Endothelial cell of umbilical vein (primary cell): ENCODE measurements around the gene SLC5A5. TPM values are rescaled to one million over a fixed set of nuclear protein-coding genes. Genes with fewer than 3 reads are reported as not detected.

Experiments
- BruUV-seq: library from RNA; stranded (reverse); fragments of 400-500 nt; replicated peaks from 2 replicates; lab custom pipeline; 2021; lab: Mats Ljungman, UMichigan
- CTCF ChIA-PET: fragments of 300-600, 350-600 bp; sonication (Branson Sonifier 250); formaldehyde crosslinking; loops from one replicate; lab custom pipeline; 2021; ENCODE audit warnings: antibody characterized with exemption, inconsistent platforms; lab: Charles Lee
- POLR2A ChIA-PET: fragments of 300-600, 350-600 bp; sonication (Branson Sonifier 250); formaldehyde crosslinking; loops from one replicate; lab custom pipeline; 2021; ENCODE audit warnings: antibody characterized with exemption, inconsistent platforms; lab: Charles Lee
- DNase-seq: peaks from one replicate; pipeline ENCODE4 v3.0.0-alpha.2; 2011; ENCODE audit warnings: low read depth, low spot score
- FAIRE-seq: peaks from 2 replicates; lab custom pipeline; 2011; peaks lifted over from hg19 to GRCh38; lab: Jason Lieb, UNC
- H2AFZ ChIP-seq: 2 replicates; pipeline ENCODE4 v1.6.0; 2012; ENCODE audit warnings: low read depth, low read length, control low read depth, inconsistent platforms
- H3K27ac ChIP-seq: 2 replicates; pipeline ENCODE4 v1.5.1; 2011; ENCODE audit warnings: low read depth, mild to moderate bottlenecking, control low read depth, low read length, moderate library complexity; ENCODE audit not compliant: insufficient read depth
- H3K27me3 ChIP-seq, 2 experiments: 2 replicates each; pipeline versions ENCODE4 v1.6.0 to v1.6.1; 2011; ENCODE audit warnings: low read length in 2 of 2, mixed read lengths in 1 of 2; ENCODE audit not compliant: control insufficient read depth in 2 of 2, insufficient read depth in 2 of 2
- H3K36me3 ChIP-seq, 2 experiments: 2 replicates in 1 of 2; 3 replicates in 1 of 2; pipeline ENCODE4 v1.5.1; 2011; ENCODE audit warnings: low read length in 2 of 2, mild to moderate bottlenecking in 1 of 2, moderate library complexity in 1 of 2; ENCODE audit not compliant: control insufficient read depth in 2 of 2, insufficient read depth in 2 of 2; ENCODE audit errors: extremely low read depth in 1 of 2
- H3K4me1 ChIP-seq: 3 replicates; pipeline ENCODE4 v1.5.1; 2011; ENCODE audit warnings: mild to moderate bottlenecking, low read length; ENCODE audit not compliant: control insufficient read depth, insufficient read depth; ENCODE audit errors: extremely low read depth
- H3K4me2 ChIP-seq: 2 replicates; pipeline ENCODE4 v1.6.1; 2011; ENCODE audit warnings: low read length, control low read depth, mixed read lengths; ENCODE audit not compliant: insufficient read depth
- H3K4me3 ChIP-seq, 3 experiments: fragments of 200-600 bp in 1 of 3; sonication (generic), shearing (Covaris generic) in 1 of 3; replicated peaks in 1 of 3; 2 replicates each; pipeline ENCODE4 v1.5.1; 2011 to 2016; ENCODE audit warnings: control low read depth in 3 of 3, low read length in 3 of 3, mild to moderate bottlenecking in 2 of 3, inconsistent platforms in 1 of 3, low read depth in 1 of 3, moderate library complexity in 1 of 3; ENCODE audit not compliant: insufficient read depth in 1 of 3
- H3K79me2 ChIP-seq: 2 replicates; pipeline ENCODE4 v1.6.0; 2012; ENCODE audit warnings: low read length, inconsistent platforms; ENCODE audit not compliant: control insufficient read depth, insufficient read depth
- H3K9ac ChIP-seq: replicated peaks from 2 replicates; pipeline ENCODE3; 2011; ENCODE audit warnings: low read length, control low read depth; ENCODE audit not compliant: insufficient read depth; ENCODE audit errors: extremely low read depth
- H3K9me1 ChIP-seq: replicated peaks from 3 replicates; pipeline ENCODE4 v1.6.0; 2011; ENCODE audit warnings: mild to moderate bottlenecking, low read length; ENCODE audit not compliant: control insufficient read depth, insufficient read depth; ENCODE audit errors: extremely low read depth
- H3K9me3 ChIP-seq: replicated peaks from 2 replicates; pipeline ENCODE4 v1.5.1; 2012; ENCODE audit warnings: low read length, inconsistent platforms; ENCODE audit not compliant: control insufficient read depth, insufficient read depth
- H4K20me1 ChIP-seq: replicated peaks from 2 replicates; pipeline ENCODE3; 2011; ENCODE audit warnings: mild to moderate bottlenecking, low read length; ENCODE audit not compliant: control insufficient read depth, insufficient read depth; ENCODE audit errors: extremely low read depth
- EZH2 ChIP-seq: IDR thresholded peaks from 2 replicates; pipeline ENCODE4 v1.6.1; 2012; ENCODE audit warnings: borderline replicate concordance, low read depth, mild to moderate bottlenecking, moderate library complexity, low read length, inconsistent platforms; ENCODE audit not compliant: severe bottlenecking
- FOS ChIP-seq: IDR thresholded peaks from 2 replicates; pipeline ENCODE4 v1.6.1; 2011; ENCODE audit warnings: mild to moderate bottlenecking, low read length, moderate library complexity, borderline replicate concordance; ENCODE audit not compliant: insufficient read depth
- GATA2 ChIP-seq: IDR thresholded peaks from 2 replicates; pipeline ENCODE4 v1.7.0; 2011; ENCODE audit warnings: low read depth, mild to moderate bottlenecking, moderate library complexity, mixed read lengths, low read length; ENCODE audit not compliant: insufficient read length, insufficient read depth
- JUN ChIP-seq: IDR thresholded peaks from 2 replicates; pipeline ENCODE4 v1.6.1; 2011; ENCODE audit warnings: borderline replicate concordance, low read depth; ENCODE audit not compliant: insufficient read length, insufficient read depth
- MYC ChIP-seq: IDR thresholded peaks from one replicate; pipeline ENCODE4 v1.6.1; 2011; ENCODE audit warnings: mild to moderate bottlenecking, low read depth, low read length
- POLR2AphosphoS5 ChIP-seq: IDR thresholded peaks from 2 replicates; pipeline ENCODE4 v1.6.1; 2012; ENCODE audit warnings: low read depth, mild to moderate bottlenecking, control low read depth, low read length, moderate library complexity; ENCODE audit not compliant: insufficient read depth
- dilution Hi-C: fragments of 300-500 bp; cut with MboI; formaldehyde crosslinking; loops from one replicate; pipeline ENCODE4 v1.15.0; 2019; ENCODE audit warnings: low sequenced_read_pairs; ENCODE audit not compliant: extremely low pct_ligation_motif_present
- intact Hi-C: fragments of 100-400 bp; cut with micrococcal nuclease; formaldehyde crosslinking; loops from one replicate; pipeline ENCODE4 v1.10.0; 2022
- polyA plus RNA-seq, 4 experiments: library from polyadenylated mRNA; depleted of rRNA in 3 of 4; stranded (reverse) in 3 of 4; unstranded in 1 of 4; fragments of >200 nt; gene quantifications; 2 replicates each; pipeline versions ENCODE4 v1.2.1 to v1.2.3, GENCODE V29; 2011 to 2012; ENCODE audit warnings: missing spikeins in 1 of 4
- total RNA-seq: library from RNA; stranded (reverse); gene quantifications from 2 replicates; pipeline ENCODE4 v1.2.3, GENCODE V29; 2021
- TF ChIP-seq, protein P1 (sequence below): IDR thresholded peaks from 2 replicates; pipeline ENCODE4 v1.6.1; 2011; ENCODE audit not compliant: insufficient read depth, insufficient read length
- TF ChIP-seq, protein P2 (sequence below), 2 donors: IDR thresholded peaks; 1 replicate in 1 of 2; 2 replicates in 1 of 2; pipeline ENCODE4 v1.5.1; 2011; ENCODE audit warnings: low read length in 2 of 2, mild to moderate bottlenecking in 2 of 2, moderate library complexity in 2 of 2, control low read depth in 1 of 2, inconsistent platforms in 1 of 2, low read depth in 1 of 2; ENCODE audit not compliant: insufficient read depth in 1 of 2; ENCODE audit errors: extremely low read depth in 1 of 2

The SLC5A5 gene
- total and polyA plus RNA-seq, 2 donors (not counting 3 experiments of a cell fraction or from before 2014, with no cell fraction given): not detected

DNA sequence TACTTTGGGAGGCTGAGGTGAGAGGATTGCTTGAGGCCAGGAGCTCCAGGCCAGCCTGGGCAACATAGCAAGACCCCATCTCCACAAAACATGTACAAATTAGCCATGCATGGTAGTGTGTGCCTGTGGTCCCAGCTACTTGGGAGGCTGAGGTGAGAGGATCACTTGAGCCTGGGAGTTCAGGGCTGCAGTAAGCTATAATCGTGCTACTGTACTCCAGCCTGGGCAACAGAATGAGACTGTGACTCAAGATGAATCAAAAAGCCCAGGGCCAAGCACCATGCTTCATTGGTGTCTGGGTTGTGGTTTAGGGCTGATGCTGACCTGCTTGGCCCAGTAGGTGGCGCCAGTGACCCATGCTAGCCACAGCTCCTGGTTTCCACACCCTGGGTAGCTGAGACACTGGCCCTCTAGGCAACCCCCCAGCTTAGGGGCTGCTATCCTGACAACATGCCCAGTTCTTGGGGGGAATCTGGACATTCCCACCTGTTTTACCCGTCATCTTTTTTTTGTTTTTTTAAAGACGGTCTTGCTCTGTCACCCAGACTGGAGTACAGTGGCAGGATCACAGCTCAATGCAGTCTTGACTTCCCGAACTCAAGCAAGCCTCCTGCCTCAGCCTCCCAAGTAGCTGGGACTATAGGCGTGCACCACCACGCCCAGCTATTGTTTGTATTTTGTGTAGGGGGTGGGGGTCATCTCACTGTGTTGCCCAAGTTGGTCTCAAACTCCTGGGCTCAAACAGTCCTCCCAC is 66.5 kb downstream of the SLC5A5 start:
- ChIA-PET POLR2A (no interaction called here), CTCF (interaction anchor here (0.6 to 3.5 kb wide), 25 partner anchors 9 to 314 kb away, joined by 3 to 203 read pairs (median 4); partner anchors contain the start of genes ARRDC2, PIK3R2 and SLC5A5)
- H4K20me1 ChIP-seq: no peaks in the 10 kb centered on the region
- dilution Hi-C loops: no loop called here
- peak; percentile 13 for TF ChIP-seq FOS
- TF ChIP-seq POLR2AphosphoS5: no peak
- TF ChIP-seq, protein P1, sequence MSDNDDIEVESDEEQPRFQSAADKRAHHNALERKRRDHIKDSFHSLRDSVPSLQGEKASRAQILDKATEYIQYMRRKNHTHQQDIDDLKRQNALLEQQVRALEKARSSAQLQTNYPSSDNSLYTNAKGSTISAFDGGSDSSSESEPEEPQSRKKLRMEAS: no peak
- TF ChIP-seq, protein P2, sequence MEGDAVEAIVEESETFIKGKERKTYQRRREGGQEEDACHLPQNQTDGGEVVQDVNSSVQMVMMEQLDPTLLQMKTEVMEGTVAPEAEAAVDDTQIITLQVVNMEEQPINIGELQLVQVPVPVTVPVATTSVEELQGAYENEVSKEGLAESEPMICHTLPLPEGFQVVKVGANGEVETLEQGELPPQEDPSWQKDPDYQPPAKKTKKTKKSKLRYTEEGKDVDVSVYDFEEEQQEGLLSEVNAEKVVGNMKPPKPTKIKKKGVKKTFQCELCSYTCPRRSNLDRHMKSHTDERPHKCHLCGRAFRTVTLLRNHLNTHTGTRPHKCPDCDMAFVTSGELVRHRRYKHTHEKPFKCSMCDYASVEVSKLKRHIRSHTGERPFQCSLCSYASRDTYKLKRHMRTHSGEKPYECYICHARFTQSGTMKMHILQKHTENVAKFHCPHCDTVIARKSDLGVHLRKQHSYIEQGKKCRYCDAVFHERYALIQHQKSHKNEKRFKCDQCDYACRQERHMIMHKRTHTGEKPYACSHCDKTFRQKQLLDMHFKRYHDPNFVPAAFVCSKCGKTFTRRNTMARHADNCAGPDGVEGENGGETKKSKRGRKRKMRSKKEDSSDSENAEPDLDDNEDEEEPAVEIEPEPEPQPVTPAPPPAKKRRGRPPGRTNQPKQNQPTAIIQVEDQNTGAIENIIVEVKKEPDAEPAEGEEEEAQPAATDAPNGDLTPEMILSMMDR (IDR thresholded peaks at IDR 0.05; ENCODE audit: extremely low read depth in 1 of 2, insufficient read depth in 1 of 2, low read depth in 1 of 2, low read length in 2 of 2): peak; percentile 87 to 96
- no peak for TF ChIP-seq EZH2
- no peak for TF ChIP-seq JUN
- TF ChIP-seq GATA2: no peak
- no peak for TF ChIP-seq MYC
- H3K4me2 ChIP-seq: no peak overlapping the region
- no peaks in the 10 kb centered on the region for H3K9me3 ChIP-seq
- FAIRE-seq (peak; percentile 90), DNase-seq (peak; percentile 64)
- BruUV-seq: no TSS peak
- peaks cover 11% of the 10 kb centered on the region for H3K79me2 ChIP-seq
- H3K9ac ChIP-seq: no peak overlapping the region
- H3K36me3 ChIP-seq: peaks cover 3 to 10% of the 10 kb centered on the region in 2 experiments
- no peaks in the 10 kb centered on the region for H3K27me3 ChIP-seq
- H3K27ac ChIP-seq: no peak overlapping the region
- no peak overlapping the region for H3K4me3 ChIP-seq
- H2AFZ ChIP-seq: no peak overlapping the region
- H3K9me1 ChIP-seq: no peaks in the 10 kb centered on the region
- intact Hi-C loops: loop anchor here (1.0 to 5.0 kb wide), 2 partner anchors 59 to 119 kb away; no protein-coding TSS in a partner anchor
- H3K4me1 ChIP-seq: peaks cover 7% of the 10 kb centered on the region
